ENCODE results near the gene NPTX1. TPM values are rescaled to one million over a fixed set of nuclear protein-coding genes. Genes with fewer than 3 reads are reported as not detected.

NPTX1 gene
- total and polyA plus RNA-seq, 2 experiments from 2014 or later, result 3.4 to 20.5 TPM

GRCh38 chr17:80428796-80429195, 47.6 kb downstream of the NPTX1 start:
- TF ChIP-seq ZNF331 (CRISPR knock-in tag; IDR thresholded peaks at IDR 0.05; ENCODE audit: low read depth), result no peak
- TF ChIP-seq POLR2AphosphoS5 (IDR thresholded peaks at IDR 0.05; ENCODE audit: low read depth), result no peak
- TF ChIP-seq EZH2phosphoT487 (IDR thresholded peaks at IDR 0.05; ENCODE audit: unreplicated experiment), result no peak
- no peak for TF ChIP-seq EZH2 (IDR thresholded peaks at IDR 0.05; ENCODE audit: low read depth, unreplicated experiment)
- no peak for TF ChIP-seq CREB1 (CRISPR knock-in tag; IDR thresholded peaks at IDR 0.05; ENCODE audit: low read depth)
- TF ChIP-seq ZNF114 (CRISPR knock-in tag; IDR thresholded peaks at IDR 0.05), result no peak
- TF ChIP-seq NANOG (IDR thresholded peaks at IDR 0.05; ENCODE audit: borderline replicate concordance), result no peak
- no peak for TF ChIP-seq ZNF462 (CRISPR knock-in tag; IDR thresholded peaks at IDR 0.05)
- TF ChIP-seq CTCF (conservative IDR thresholded peaks at IDR 0.05; ENCODE audit: low read depth in 2 of 2), result no peak
- no peak for TF ChIP-seq REST (IDR thresholded peaks at IDR 0.05; ENCODE audit: unreplicated experiment)
- no peak for TF ChIP-seq STAT1 (IDR thresholded peaks at IDR 0.05; ENCODE audit: unreplicated experiment)
- no peak for TF ChIP-seq JUNB (IDR thresholded peaks at IDR 0.05; ENCODE audit: unreplicated experiment)
- TF ChIP-seq ETS1 (IDR thresholded peaks at IDR 0.05), result no peak
- DNase-seq (ENCODE audit: low spot score) (no peak), ATAC-seq (no peak)

More at GRCh38 chr17:80428796-80429195, 47.6 kb downstream of the NPTX1 start:
- H3K27ac ChIP-seq (ENCODE audit: low read depth), result no peak overlapping the region
- H2AFZ ChIP-seq, result no peak overlapping the region
- Mint-ChIP-seq H3K4me3 (no peak overlapping the region), H3K27ac (no peak overlapping the region), H3K4me1 (peaks cover 4% of the 10 kb centered on the region; the same call in 2 of the 3 replicates), H3K9me3 (no peaks in the 10 kb centered on the region), H3K36me3 (ENCODE audit: low read depth) (no peaks in the 10 kb centered on the region; the same call in 2 of the 3 replicates), H3K27me3 (ENCODE audit: insufficient read depth, low read depth, poor library complexity) (peaks cover 8% of the 10 kb centered on the region)
- H3K4me2 ChIP-seq, result no peak overlapping the region
- no peaks in the 10 kb centered on the region for H3K36me3 ChIP-seq (ENCODE audit: insufficient read depth)
- H3K4me1 ChIP-seq (ENCODE audit: insufficient read depth), result no peaks in the 10 kb centered on the region
- H4K20me1 ChIP-seq (replicated peaks; ENCODE audit: insufficient read depth), result no peaks in the 10 kb centered on the region; the same call in 1 of the 2 replicates
- H3K9me2 ChIP-seq (ENCODE audit: insufficient read depth), result no peaks in the 10 kb centered on the region
- H3K27me3 ChIP-seq (ENCODE audit: insufficient read depth), result no peaks in the 10 kb centered on the region
- H3K4me3 ChIP-seq, result no peak overlapping the region
- no peaks in the 10 kb centered on the region for H3K79me2 ChIP-seq (replicated peaks; ENCODE audit: insufficient read depth)
- H3F3A ChIP-seq (replicated peaks; ENCODE audit: low read depth), result no peaks in the 10 kb centered on the region
